ENCODE results near the gene MAP1B. TPM values are rescaled to one million over a fixed set of nuclear protein-coding genes. Genes with fewer than 3 reads are reported as not detected.

The MAP1B gene
- total RNA-seq, 1 experiment from 2014 or later = 8.9 TPM

GRCh38 chr5:72210888-72211678 lies 103.8 kb downstream of the MAP1B start:
- Histone ChIP-seq H4K20me1 (ENCODE audit: insufficient read depth) (no peaks in the 10 kb centered on the region), H3K79me2 (ENCODE audit: insufficient read depth, low read length) (no peaks in the 10 kb centered on the region), H3K4me3 (replicated peaks in 1 of 2; ENCODE audit: low read depth in 1 of 2, low read length in 2 of 2) (no peak overlapping the region), H3K4me2 (ENCODE audit: low read length) (peak overlapping the region; percentile 45), H3K9ac (ENCODE audit: low read length) (no peak overlapping the region), H3K27ac (ENCODE audit: low read depth, low read length) (peak overlapping the region; percentile 50), H3K36me3 (ENCODE audit: control insufficient read depth in 1 of 2, insufficient read depth in 2 of 2, low read length in 2 of 2) (no peaks in the 10 kb centered on the region), H3K9me2 (ENCODE audit: insufficient read depth) (no peaks in the 10 kb centered on the region), H3K9me3 (ENCODE audit: control insufficient read depth in 1 of 2, insufficient read depth in 1 of 2, low read depth in 1 of 2, low read length in 2 of 2) (no peaks in the 10 kb centered on the region), H2AFZ (ENCODE audit: low read depth, low read length, poor library complexity, severe bottlenecking) (no peak overlapping the region), H3K27me3 (ENCODE audit: insufficient read depth, low read length) (no peaks in the 10 kb centered on the region), H3K4me1 (ENCODE audit: control insufficient read depth in 1 of 2, insufficient read depth in 2 of 2, low read length in 2 of 2) (peaks cover 10 to 24% of the 10 kb centered on the region in 2 experiments)
- intact Hi-C loops (cut with micrococcal nuclease) = no loop called here
- ChIA-PET POLR2A (no interaction called here), CTCF (no interaction called here), RAD21 (ENCODE audit: low non-redundant PET in 1 of 2, low total read pairs in 2 of 2, uncharacterized antibody in 2 of 2, unreplicated experiment in 2 of 2) (no interaction called here)
- BruUV-seq (replicated peaks) = no TSS peak
- no peak for TF ChIP-seq EZH2phosphoT487 (IDR thresholded peaks at IDR 0.05; ENCODE audit: borderline replicate concordance)
- TF ChIP-seq FOSL1 (IDR thresholded peaks at IDR 0.05; ENCODE audit: low read depth) = peak; percentile 20; the same call in 1 of the 2 replicates
- peak; percentile 46; the same call in 1 of the 2 replicates for TF ChIP-seq CEBPB (IDR thresholded peaks at IDR 0.05; ENCODE audit: low read depth)
- no peak for TF ChIP-seq RAD21 (IDR thresholded peaks at IDR 0.05; ENCODE audit: low read depth)
- no peak for TF ChIP-seq TCF7L2 (IDR thresholded peaks at IDR 0.05; ENCODE audit: borderline replicate concordance, extremely low read depth, insufficient read depth, insufficient read length)
- no peak for TF ChIP-seq ZBTB33 (IDR thresholded peaks at IDR 0.05; ENCODE audit: extremely low read depth, insufficient replicate concordance, low read length)
- peak; percentile 25; the same call in 1 of the 2 replicates for TF ChIP-seq JUND (IDR thresholded peaks at IDR 0.05)
- peak; percentile 41; the same call in 1 of the 2 replicates for TF ChIP-seq SP1 (IDR thresholded peaks at IDR 0.05; ENCODE audit: low read depth)
- no peak for TF ChIP-seq POLR2AphosphoS5 (IDR thresholded peaks at IDR 0.05; ENCODE audit: low read depth, low read length)
- DNase-seq (ENCODE audit: low read depth, low spot score) (no peak), ATAC-seq (0 out of 2 replicates have a peak, but pooled peaks have one; percentile 34)
